Smooth muscle cell (in vitro differentiated cells): ENCODE data around the gene PTPN7. TPM values are rescaled to one million over a fixed set of nuclear protein-coding genes. Genes with fewer than 3 reads are reported as not detected.
A peak's percentile ranks its signal among the peaks of the same experiment; 100 is the strongest.

Experiments
- DNase-seq: peaks from one replicate; lab custom pipeline; 2025; ENCODE audit not compliant: unreplicated experiment; lab: John Stamatoyannopoulos, UW
- H2AFZ ChIP-seq: fragments of 200-600 bp; sonication (generic); 2 replicates; pipeline ENCODE4 v1.6.0; 2016; ENCODE audit warnings: antibody characterized with exemption, low read depth, mild to moderate bottlenecking
- H3F3A ChIP-seq: fragments of 200-600 bp; sonication (generic); 2 replicates; pipeline ENCODE4 v1.6.0; 2017; ENCODE audit warnings: antibody characterized with exemption, low read depth
- H3K27ac ChIP-seq: fragments of 200-600 bp; sonication (generic); 2 replicates; pipeline ENCODE4 v1.5.1; 2016; ENCODE audit warnings: low read depth, mild to moderate bottlenecking
- H3K27me3 ChIP-seq: fragments of 200-600 bp; sonication (generic); 2 replicates; pipeline ENCODE4 v1.6.1; 2016; ENCODE audit warnings: low read depth, mild to moderate bottlenecking
- H3K36me3 ChIP-seq: fragments of 200-600 bp; sonication (generic); 2 replicates; pipeline ENCODE4 v1.5.1; 2016; ENCODE audit warnings: low read depth
- H3K4me1 ChIP-seq: fragments of 200-600 bp; sonication (generic); 2 replicates; pipeline ENCODE4 v1.5.1; 2016; ENCODE audit warnings: low read depth
- H3K4me2 ChIP-seq: fragments of 200-600 bp; sonication (generic); 2 replicates; pipeline ENCODE4 v1.6.0; 2016; ENCODE audit warnings: mild to moderate bottlenecking
- H3K4me3 ChIP-seq: fragments of 200-600 bp; sonication (generic); 2 replicates; pipeline ENCODE4 v1.5.1; 2016; ENCODE audit warnings: mild to moderate bottlenecking
- H3K79me2 ChIP-seq: fragments of 200-600 bp; sonication (generic); 2 replicates; pipeline ENCODE4 v1.6.0; 2016; ENCODE audit warnings: low read depth, mild to moderate bottlenecking
- H3K9ac ChIP-seq: fragments of 200-600 bp; sonication (generic); 2 replicates; pipeline ENCODE4 v1.6.0; 2016; ENCODE audit warnings: low read depth
- H3K9me3 ChIP-seq: fragments of 200-600 bp; sonication (generic); replicated peaks from 2 replicates; pipeline ENCODE4 v1.5.1; 2016; ENCODE audit warnings: low read depth
- H4K20me1 ChIP-seq: fragments of 200-600 bp; sonication (generic); 2 replicates; pipeline ENCODE4 v1.6.0; 2016; ENCODE audit warnings: low read depth
- CTCF ChIP-seq: fragments of 200-600 bp; sonication (generic); IDR thresholded peaks from 2 replicates; pipeline ENCODE4 v1.5.1; 2017; ENCODE audit warnings: borderline replicate concordance, mild to moderate bottlenecking, antibody characterized with exemption; ENCODE audit not compliant: insufficient read depth, poor library complexity, severe bottlenecking
- WGBS: methylation state at CpG from one replicate; pipeline ENCODE4 v1.1.7; 2016; ENCODE audit warnings: low lambda C conversion rate; 5-methylcytosine and 5-hydroxymethylcytosine counted together
- polyA plus RNA-seq: library from polyadenylated mRNA; unstranded; fragments of >200 nt; fragmentation: Nextera tagmentation; extraction: Ambion mirVana; gene quantifications from 2 replicates; pipeline ENCODE4 v1.2.1, GENCODE V29; 2016
- total RNA-seq: library from RNA; depleted of rRNA; stranded (reverse); fragments of >200 nt; gene quantifications from 2 replicates; pipeline ENCODE4 v1.2.3, GENCODE V29; 2014

Gene PTPN7
- total and polyA plus RNA-seq, 2 experiments from 2014 or later: not detected

- peak overlapping the region; percentile 46 for H3K9ac ChIP-seq
- H3K36me3 ChIP-seq: no peaks in the 10 kb centered on the region
- H3K79me2 ChIP-seq: no peaks in the 10 kb centered on the region
- H4K20me1 ChIP-seq: no peaks in the 10 kb centered on the region
- no peak for DNase-seq
- WGBS: 25% methylated on average over 10 of the region's 10 CpGs
- H3F3A ChIP-seq: no peaks in the 10 kb centered on the region
- peaks cover 14% of the 10 kb centered on the region for H3K4me1 ChIP-seq
- H3K4me2 ChIP-seq: peak overlapping the region; percentile 65
- peak overlapping the region; percentile 75 for H3K27ac ChIP-seq
- H3K27me3 ChIP-seq: no peaks in the 10 kb centered on the region
- H3K4me3 ChIP-seq: no peak overlapping the region
- no peak for TF ChIP-seq CTCF
- H2AFZ ChIP-seq: no peak overlapping the region
- no peaks in the 10 kb centered on the region for H3K9me3 ChIP-seq
Measured at GRCh38 chr1:202105571-202106339, 54.6 kb downstream of the PTPN7 start.

- DNase-seq: no peak
- Histone ChIP-seq H3K4me3 (no peak overlapping the region), H3K9ac (no peak overlapping the region), H3K9me3 (no peaks in the 10 kb centered on the region), H3K4me1 (peaks cover 14% of the 10 kb centered on the region), H4K20me1 (no peaks in the 10 kb centered on the region), H3K36me3 (no peaks in the 10 kb centered on the region), H3K79me2 (no peaks in the 10 kb centered on the region), H3K27me3 (no peaks in the 10 kb centered on the region), H3K4me2 (no peak overlapping the region), H3F3A (no peaks in the 10 kb centered on the region), H3K27ac (no peak overlapping the region), H2AFZ (no peak overlapping the region)
- 95% methylated on average over 10 of the region's 10 CpGs for WGBS
- no peak for TF ChIP-seq CTCF
Measured at GRCh38 chr1:202104073-202104472, 56.3 kb downstream of the PTPN7 start.

GRCh38 chr1:202101184-202101583 lies 59.2 kb downstream of the PTPN7 start:
- no peaks in the 10 kb centered on the region for H3K36me3 ChIP-seq
- H2AFZ ChIP-seq: no peak overlapping the region

More at GRCh38 chr1:202101184-202101583, 59.2 kb downstream of the PTPN7 start:
- Histone ChIP-seq H3F3A (no peaks in the 10 kb centered on the region), H3K79me2 (no peaks in the 10 kb centered on the region), H3K4me2 (no peak overlapping the region), H4K20me1 (no peaks in the 10 kb centered on the region), H3K9ac (no peak overlapping the region), H3K4me1 (peaks cover 9% of the 10 kb centered on the region), H3K27ac (no peak overlapping the region), H3K27me3 (no peaks in the 10 kb centered on the region), H3K4me3 (no peak overlapping the region), H3K9me3 (no peaks in the 10 kb centered on the region)
- no peak for DNase-seq
- no peak for TF ChIP-seq CTCF
- 85% methylated on average over 4 of the region's 4 CpGs for WGBS

Other genes with a start within 250 kb of the PTPN7 start
- gene LMOD1, start 214.1 kb downstream of the PTPN7 start, total RNA-seq: 4.0 and 6.5 TPM in 2 replicates
- gene LMOD1, start 214.1 kb downstream of the PTPN7 start, polyA plus RNA-seq: 5.6 and 6.2 TPM in 2 replicates
- 78.6 and 99.3 TPM in 2 replicates for gene TIMM17A, start 205.1 kb downstream of the PTPN7 start, total RNA-seq
- gene TIMM17A, start 205.1 kb downstream of the PTPN7 start, polyA plus RNA-seq: 102 and 117 TPM in 2 replicates
- 50.6 and 53.4 TPM in 2 replicates for gene RNPEP, start 178.0 kb downstream of the PTPN7 start, total RNA-seq
- 59.0 and 70.9 TPM in 2 replicates for gene RNPEP, start 178.0 kb downstream of the PTPN7 start, polyA plus RNA-seq
- 2.0 and 5.2 TPM in 2 replicates for gene ELF3, start 150.0 kb downstream of the PTPN7 start, total RNA-seq
- gene ELF3, start 150.0 kb downstream of the PTPN7 start, polyA plus RNA-seq: 0.96 and 9.6 TPM in 2 replicates
- gene GPR37L1, start 37.7 kb downstream of the PTPN7 start, total RNA-seq: not detected in 2 replicates
- 0.05 TPM in 1 of 2 replicates, not detected in the other for gene GPR37L1, start 37.7 kb downstream of the PTPN7 start, polyA plus RNA-seq
- 32.8 and 44.8 TPM in 2 replicates for gene ARL8A, start 15.9 kb downstream of the PTPN7 start, total RNA-seq
- 53.3 and 54.7 TPM in 2 replicates for gene ARL8A, start 15.9 kb downstream of the PTPN7 start, polyA plus RNA-seq
- 1.8 and 2.0 TPM in 2 replicates for gene LGR6, start 33.2 kb upstream of the PTPN7 start, total RNA-seq
- gene LGR6, start 33.2 kb upstream of the PTPN7 start, polyA plus RNA-seq: 2.9 and 4.4 TPM in 2 replicates
- 17.9 and 26.2 TPM in 2 replicates for gene UBE2T, start 181.3 kb upstream of the PTPN7 start, total RNA-seq
- 20.7 and 21.0 TPM in 2 replicates for gene UBE2T, start 181.3 kb upstream of the PTPN7 start, polyA plus RNA-seq
- gene PPP1R12B, start 188.1 kb upstream of the PTPN7 start, total RNA-seq: 6.7 and 22.3 TPM in 2 replicates
- 2.8 and 7.7 TPM in 2 replicates for gene PPP1R12B, start 188.1 kb upstream of the PTPN7 start, polyA plus RNA-seq